ENCODE results near the gene RNF135.
"Not testable (repeated sequence)": the region's sequence is repeated elsewhere in the genome, so short reads cannot be mapped to it uniquely, and the experiment has no call there.

Gene RNF135

GRCh38 chr17:31035611-31036010 lies 64.8 kb downstream of the RNF135 start:
- WGBS, result 90% methylated on average over 4 of the region's 5 CpGs

GRCh38 chr17:31040837-31041236 lies 70.0 kb downstream of the RNF135 start:
- not testable (repeated sequence) for H2AK5ac ChIP-seq (ENCODE audit: low read length, severe bottlenecking); H3K9me3 ChIP-seq (ENCODE audit: control insufficient read depth, low read length); H3K79me1 ChIP-seq (replicated peaks; ENCODE audit: low read length, poor library complexity, severe bottlenecking); H2BK5ac ChIP-seq (ENCODE audit: low read depth, low read length, poor library complexity, severe bottlenecking); H3K14ac ChIP-seq (ENCODE audit: low read length in 2 of 2); H3K4ac ChIP-seq (ENCODE audit: low read depth in 1 of 2, low read length in 2 of 2); H3K4me2 ChIP-seq (ENCODE audit: low read length, poor library complexity, severe bottlenecking); H3K27ac ChIP-seq (ENCODE audit: low read length, poor library complexity, severe bottlenecking); H3K18ac ChIP-seq (ENCODE audit: low read depth in 1 of 2, low read length in 2 of 2); H3K23ac ChIP-seq (ENCODE audit: low read length in 2 of 2); H3K4me3 ChIP-seq (ENCODE audit: insufficient read depth in 1 of 2, low read depth in 1 of 2, low read length in 2 of 2); H2BK120ac ChIP-seq (ENCODE audit: low read depth, low read length); H4K91ac ChIP-seq (ENCODE audit: low read length); H3K36me3 ChIP-seq (ENCODE audit: control insufficient read depth in 1 of 2, insufficient read depth in 2 of 2, low read depth in 1 of 2, low read length in 2 of 2); DNase-seq; H3K9ac ChIP-seq (ENCODE audit: low read length); H2BK12ac ChIP-seq (ENCODE audit: low read length in 2 of 2); H4K8ac ChIP-seq (ENCODE audit: low read length); H3K27me3 ChIP-seq (ENCODE audit: control insufficient read depth in 1 of 2, insufficient read depth in 1 of 2, low read length in 2 of 2); H2BK15ac ChIP-seq (ENCODE audit: low read depth, poor library complexity, severe bottlenecking); H2AFZ ChIP-seq (ENCODE audit: low read depth, low read length); H3K4me1 ChIP-seq (ENCODE audit: control insufficient read depth, insufficient read depth, low read depth, low read length)
- no CpG with 5 or more reads among the region's 7 CpGs for WGBS

More at GRCh38 chr17:31035611-31036010, 64.8 kb downstream of the RNF135 start:
- H3K18ac ChIP-seq (ENCODE audit: low read depth in 1 of 2, low read length in 2 of 2); H3K23ac ChIP-seq (ENCODE audit: low read length in 2 of 2); H3K9me3 ChIP-seq (ENCODE audit: control insufficient read depth, low read length); H3K27ac ChIP-seq (ENCODE audit: low read length, poor library complexity, severe bottlenecking); H3K4me2 ChIP-seq (ENCODE audit: low read length, poor library complexity, severe bottlenecking); H2BK120ac ChIP-seq (ENCODE audit: low read depth, low read length); H4K91ac ChIP-seq (ENCODE audit: low read length); H3K4ac ChIP-seq (ENCODE audit: low read depth in 1 of 2, low read length in 2 of 2); H2BK15ac ChIP-seq (ENCODE audit: low read depth, poor library complexity, severe bottlenecking); H2AK5ac ChIP-seq (ENCODE audit: low read length, severe bottlenecking); DNase-seq; H3K27me3 ChIP-seq (ENCODE audit: control insufficient read depth in 1 of 2, insufficient read depth in 1 of 2, low read length in 2 of 2); H2AFZ ChIP-seq (ENCODE audit: low read depth, low read length); H2BK5ac ChIP-seq (ENCODE audit: low read depth, low read length, poor library complexity, severe bottlenecking); H3K79me1 ChIP-seq (replicated peaks; ENCODE audit: low read length, poor library complexity, severe bottlenecking); H3K9ac ChIP-seq (ENCODE audit: low read length); H4K8ac ChIP-seq (ENCODE audit: low read length); H3K4me1 ChIP-seq (ENCODE audit: control insufficient read depth, insufficient read depth, low read depth, low read length); H3K14ac ChIP-seq (ENCODE audit: low read length in 2 of 2); H2BK12ac ChIP-seq (ENCODE audit: low read length in 2 of 2); H3K4me3 ChIP-seq (ENCODE audit: insufficient read depth in 1 of 2, low read depth in 1 of 2, low read length in 2 of 2): not testable (repeated sequence)
- H3K36me3 ChIP-seq (ENCODE audit: control insufficient read depth in 1 of 2, insufficient read depth in 2 of 2, low read depth in 1 of 2, low read length in 2 of 2), result peaks cover 5 to 23% of the 10 kb centered on the region in 2 experiments

- WGBS, result 88% methylated on average over 6 of the region's 6 CpGs
- H3K79me1 ChIP-seq (replicated peaks; ENCODE audit: low read length, poor library complexity, severe bottlenecking), result not testable (repeated sequence)
These were observed 71.5 kb downstream of the RNF135 start for GRCh38 chr17:31042378-31042777.

GRCh38 chr17:31046856-31047425 lies 76.1 kb downstream of the RNF135 start:
- H4K8ac ChIP-seq (ENCODE audit: low read length); H3K36me3 ChIP-seq (ENCODE audit: control insufficient read depth in 1 of 2, insufficient read depth in 2 of 2, low read depth in 1 of 2, low read length in 2 of 2); H3K14ac ChIP-seq (ENCODE audit: low read length in 2 of 2); H2AFZ ChIP-seq (ENCODE audit: low read depth, low read length); DNase-seq; H2AK5ac ChIP-seq (ENCODE audit: low read length, severe bottlenecking); H3K23ac ChIP-seq (ENCODE audit: low read length in 2 of 2); H3K4me2 ChIP-seq (ENCODE audit: low read length, poor library complexity, severe bottlenecking); H3K18ac ChIP-seq (ENCODE audit: low read depth in 1 of 2, low read length in 2 of 2); H3K27ac ChIP-seq (ENCODE audit: low read length, poor library complexity, severe bottlenecking); H3K27me3 ChIP-seq (ENCODE audit: control insufficient read depth in 1 of 2, insufficient read depth in 1 of 2, low read length in 2 of 2); H2BK5ac ChIP-seq (ENCODE audit: low read depth, low read length, poor library complexity, severe bottlenecking); H3K4me1 ChIP-seq (ENCODE audit: control insufficient read depth, insufficient read depth, low read depth, low read length); H2BK15ac ChIP-seq (ENCODE audit: low read depth, poor library complexity, severe bottlenecking); H3K9me3 ChIP-seq (ENCODE audit: control insufficient read depth, low read length); H3K4ac ChIP-seq (ENCODE audit: low read depth in 1 of 2, low read length in 2 of 2); H3K9ac ChIP-seq (ENCODE audit: low read length); H3K4me3 ChIP-seq (ENCODE audit: insufficient read depth in 1 of 2, low read depth in 1 of 2, low read length in 2 of 2); H4K91ac ChIP-seq (ENCODE audit: low read length); H2BK120ac ChIP-seq (ENCODE audit: low read depth, low read length); H3K79me1 ChIP-seq (replicated peaks; ENCODE audit: low read length, poor library complexity, severe bottlenecking); H2BK12ac ChIP-seq (ENCODE audit: low read length in 2 of 2): not testable (repeated sequence)
- 100% methylated on average over 2 of the region's 7 CpGs for WGBS

More at GRCh38 chr17:31042378-31042777, 71.5 kb downstream of the RNF135 start:
- H2BK120ac ChIP-seq (ENCODE audit: low read depth, low read length); H3K4me3 ChIP-seq (ENCODE audit: insufficient read depth in 1 of 2, low read depth in 1 of 2, low read length in 2 of 2); H3K4ac ChIP-seq (ENCODE audit: low read depth in 1 of 2, low read length in 2 of 2); H3K36me3 ChIP-seq (ENCODE audit: control insufficient read depth in 1 of 2, insufficient read depth in 2 of 2, low read depth in 1 of 2, low read length in 2 of 2); H3K4me1 ChIP-seq (ENCODE audit: control insufficient read depth, insufficient read depth, low read depth, low read length); H2AFZ ChIP-seq (ENCODE audit: low read depth, low read length); H4K8ac ChIP-seq (ENCODE audit: low read length); H3K4me2 ChIP-seq (ENCODE audit: low read length, poor library complexity, severe bottlenecking); H3K23ac ChIP-seq (ENCODE audit: low read length in 2 of 2); H4K91ac ChIP-seq (ENCODE audit: low read length); H3K27ac ChIP-seq (ENCODE audit: low read length, poor library complexity, severe bottlenecking); H3K9ac ChIP-seq (ENCODE audit: low read length); H2AK5ac ChIP-seq (ENCODE audit: low read length, severe bottlenecking); H3K18ac ChIP-seq (ENCODE audit: low read depth in 1 of 2, low read length in 2 of 2); H3K14ac ChIP-seq (ENCODE audit: low read length in 2 of 2); H2BK15ac ChIP-seq (ENCODE audit: low read depth, poor library complexity, severe bottlenecking); DNase-seq; H2BK5ac ChIP-seq (ENCODE audit: low read depth, low read length, poor library complexity, severe bottlenecking); H3K27me3 ChIP-seq (ENCODE audit: control insufficient read depth in 1 of 2, insufficient read depth in 1 of 2, low read length in 2 of 2); H3K9me3 ChIP-seq (ENCODE audit: control insufficient read depth, low read length); H2BK12ac ChIP-seq (ENCODE audit: low read length in 2 of 2): not testable (repeated sequence)

All from mesenchymal stem cell (in vitro differentiated cells and primary cell).